Uterus (tissue), 4 donors: Measurements from ENCODE around the gene FAM72D. TPM values are rescaled to one million over a fixed set of nuclear protein-coding genes. Genes with fewer than 3 reads are reported as not detected.
"Not testable (repeated sequence)": the region's sequence is repeated elsewhere in the genome, so short reads cannot be mapped to it uniquely, and the experiment has no call there.

Experiments
- DNase-seq, 2 donors: peaks; one replicate each; pipeline ENCODE4 v3.0.0-alpha.2; 2019 to 2020
- H3K27ac ChIP-seq, 2 donors: fragments of 200-600 bp; sonication (generic); 1 replicate in 1 of 2; 2 replicates in 1 of 2; pipeline ENCODE4 v1.5.1; 2016 to 2018
- H3K27me3 ChIP-seq, 2 donors: fragments of 200-600 bp; sonication (generic); one replicate each; pipeline ENCODE4 v1.5.1; 2018 to 2019; ENCODE audit warnings: control low read depth in 1 of 2
- H3K36me3 ChIP-seq, 2 donors: fragments of 200-600 bp; sonication (generic); one replicate each; pipeline ENCODE4 v1.5.1; 2019; ENCODE audit warnings: control low read depth in 1 of 2
- H3K4me1 ChIP-seq, 2 donors: fragments of 200-600 bp; sonication (generic); one replicate each; pipeline ENCODE4 v1.5.1; 2018 to 2019; ENCODE audit warnings: control low read depth in 1 of 2
- H3K4me3 ChIP-seq, 2 donors: fragments of 200-600 bp; sonication (generic); 1 replicate in 1 of 2; 2 replicates in 1 of 2; pipeline ENCODE4 v1.5.1; 2018 to 2019; ENCODE audit warnings: mild to moderate bottlenecking in 1 of 2
- H3K9me3 ChIP-seq, 2 donors: fragments of 200-600 bp; sonication (generic); one replicate each; pipeline ENCODE4 v1.5.1; 2019; ENCODE audit warnings: control low read depth in 1 of 2
- intact Hi-C: fragments of 100-400 bp; cut with DNase I; formaldehyde crosslinking; loops from one replicate; pipeline ENCODE4 v1.15.1; 2023; ENCODE audit warnings: low total_unique reads
- total RNA-seq, 4 donors: library from RNA; depleted of rRNA in 3 of 4; stranded (reverse); fragments of >200 nt in 3 of 4; gene quantifications; one replicate each; pipeline versions ENCODE4 v1.1.0 to v1.2.4, GENCODE V29; 2014 to 2023
- donor health status: DM: yes; HTN: yes; CAD: no.

The FAM72D gene
- 1 to 10 TPM in 1 of 4 donors, under 1 TPM in 1, not detected in 2; 0.52 to 1.9 TPM for total RNA-seq

DNA sequence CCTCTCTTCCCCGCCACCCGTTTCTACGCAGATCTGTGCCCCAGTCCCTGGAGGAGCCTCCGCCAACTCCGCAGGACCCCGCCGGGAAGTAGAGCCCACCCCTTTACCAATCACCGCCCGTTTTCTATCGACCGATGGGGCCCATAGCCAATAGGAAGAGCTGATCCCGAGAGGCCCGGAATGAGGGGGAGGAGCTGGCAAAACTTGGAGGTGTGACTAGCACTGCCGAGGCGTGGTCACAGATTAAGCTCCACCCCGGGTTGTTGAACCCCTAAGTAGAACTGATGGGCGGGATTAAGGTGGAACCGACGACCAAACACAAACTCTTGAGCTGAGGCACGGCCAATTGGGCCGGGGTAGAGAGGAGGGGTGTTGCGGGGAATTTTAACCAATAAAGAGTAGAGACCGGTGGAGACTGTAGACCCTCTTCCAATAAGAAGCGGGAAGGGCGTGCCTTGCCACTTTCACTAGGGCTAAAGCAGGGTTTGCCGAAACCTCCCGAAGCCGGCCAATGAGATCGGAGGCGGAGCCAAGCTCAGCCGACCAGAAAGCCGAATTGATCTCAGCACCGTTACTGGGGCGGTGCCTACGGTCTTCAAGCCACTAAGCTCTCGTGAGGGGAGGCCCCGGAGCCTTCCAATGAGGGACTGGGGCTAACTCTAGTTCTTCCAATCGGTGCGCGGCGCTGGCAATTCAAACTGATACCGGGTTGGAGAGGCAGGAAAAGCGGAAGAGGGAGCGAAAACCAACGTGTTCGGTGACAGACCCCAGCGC, at the start of gene FAM72D, which contains the start of gene SRGAP2B:
TSS of gene FAM72D (plus strand) at position 691 of the 774 bp plus-strand sequence. CDS start 874 bp downstream, outside the sequence.
TSS of gene SRGAP2B (minus strand) at position 45 of the 774 bp plus-strand sequence. CDS start 2,427 bp downstream, outside the sequence.
- H3K4me1 ChIP-seq, intact Hi-C loops, DNase-seq, H3K27me3 ChIP-seq, H3K9me3 ChIP-seq, H3K36me3 ChIP-seq: not testable (repeated sequence)
- Histone ChIP-seq H3K27ac (peak within 1 kb of the TSS in 1 of 2 donors; percentile 71), H3K4me3 (peak within 1 kb of the TSS; percentile 28 to 45)

DNA sequence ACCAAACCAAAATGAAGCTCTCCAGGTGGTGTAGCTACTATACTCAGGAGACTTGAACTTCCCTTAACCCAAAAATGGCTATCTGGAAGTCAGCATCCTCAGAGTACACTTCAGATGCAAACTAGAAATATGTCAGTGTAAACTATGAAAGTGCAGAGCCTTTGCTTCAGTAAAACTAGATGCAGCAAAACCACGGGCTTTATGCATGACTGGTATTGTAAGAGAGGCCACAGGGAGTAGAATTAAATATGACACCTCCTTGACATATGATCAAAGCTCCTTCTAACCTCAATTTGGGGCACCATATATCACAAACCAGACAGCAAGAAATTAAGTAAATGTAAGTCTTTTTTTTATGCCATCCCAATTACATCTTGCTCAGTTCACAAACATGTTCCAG, 48.2 kb upstream of the FAM72D start:
- H3K36me3 ChIP-seq, H3K27ac ChIP-seq, H3K27me3 ChIP-seq, H3K9me3 ChIP-seq, DNase-seq, H3K4me3 ChIP-seq, intact Hi-C loops, H3K4me1 ChIP-seq: not testable (repeated sequence)

DNA sequence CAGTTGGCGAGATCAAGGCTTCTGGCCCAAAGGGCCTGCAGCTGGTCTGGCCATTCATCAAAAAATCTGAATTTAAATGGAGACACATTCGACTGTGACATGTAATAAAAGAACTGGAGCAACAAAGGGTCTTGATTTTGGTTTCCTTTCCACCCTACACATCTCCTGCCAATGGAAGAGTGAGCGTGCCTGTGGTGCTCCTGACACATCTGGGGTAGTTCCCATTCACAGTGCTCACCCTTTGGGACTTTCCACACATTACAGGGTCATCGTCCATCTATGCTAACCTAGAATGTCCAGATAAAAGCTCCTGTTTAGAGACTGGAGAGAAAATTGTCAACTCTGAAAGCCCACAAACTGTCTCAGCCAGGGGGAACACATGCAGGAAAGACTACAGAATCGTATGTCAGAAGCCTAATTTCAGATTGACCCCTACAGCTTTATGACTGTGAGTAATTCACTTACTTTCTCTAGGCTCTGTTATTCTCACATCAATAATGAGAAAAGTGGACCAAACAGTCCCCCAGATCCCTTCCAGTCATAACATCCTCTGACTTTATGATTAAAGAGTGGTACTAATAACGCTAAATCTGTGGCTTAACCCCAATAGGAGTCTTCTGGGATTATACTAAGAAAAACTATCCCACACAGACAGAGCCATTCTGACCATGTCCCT, 47.5 kb upstream of the FAM72D start:
- H3K27ac ChIP-seq, H3K4me1 ChIP-seq, intact Hi-C loops, H3K9me3 ChIP-seq, DNase-seq, H3K36me3 ChIP-seq, H3K27me3 ChIP-seq, H3K4me3 ChIP-seq: not testable (repeated sequence)

DNA sequence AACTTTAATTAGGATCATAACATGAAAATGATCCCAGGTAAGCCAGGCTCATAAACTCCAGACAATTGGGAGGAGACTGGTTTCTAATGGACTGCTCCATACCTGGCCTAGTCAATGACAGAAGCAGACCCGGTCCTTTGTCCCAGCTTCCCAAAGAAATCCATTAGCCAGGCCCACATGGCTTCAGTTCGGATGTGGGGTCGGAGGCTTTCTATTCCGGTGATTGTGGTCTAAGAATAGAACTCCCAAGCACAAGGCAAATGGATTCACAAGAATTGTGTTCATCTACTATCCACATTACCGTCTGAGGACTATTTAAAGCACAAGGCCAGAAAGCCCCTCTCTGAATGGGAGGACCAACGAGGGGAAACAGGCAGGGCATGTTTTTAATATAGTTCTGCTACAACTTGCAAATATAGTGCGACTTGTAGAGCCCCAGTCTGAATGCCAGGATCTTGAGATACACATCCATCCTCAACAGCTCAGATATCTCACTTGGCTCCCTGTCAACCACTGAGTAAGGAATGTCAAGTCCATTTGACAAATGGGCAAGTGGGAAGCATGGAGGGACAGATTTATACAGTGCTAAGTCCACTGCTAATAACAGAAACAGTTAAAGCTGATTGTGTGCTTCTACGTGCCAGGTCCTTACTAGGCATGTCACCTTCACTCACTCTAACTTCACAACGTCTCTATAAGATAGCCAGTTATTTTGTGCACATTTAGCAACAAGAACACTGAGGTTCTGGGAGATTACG, 43.6 kb upstream of the FAM72D start:
- H3K9me3 ChIP-seq, H3K27me3 ChIP-seq, H3K27ac ChIP-seq, intact Hi-C loops, H3K4me3 ChIP-seq, H3K36me3 ChIP-seq, DNase-seq, H3K4me1 ChIP-seq: not testable (repeated sequence)

DNA sequence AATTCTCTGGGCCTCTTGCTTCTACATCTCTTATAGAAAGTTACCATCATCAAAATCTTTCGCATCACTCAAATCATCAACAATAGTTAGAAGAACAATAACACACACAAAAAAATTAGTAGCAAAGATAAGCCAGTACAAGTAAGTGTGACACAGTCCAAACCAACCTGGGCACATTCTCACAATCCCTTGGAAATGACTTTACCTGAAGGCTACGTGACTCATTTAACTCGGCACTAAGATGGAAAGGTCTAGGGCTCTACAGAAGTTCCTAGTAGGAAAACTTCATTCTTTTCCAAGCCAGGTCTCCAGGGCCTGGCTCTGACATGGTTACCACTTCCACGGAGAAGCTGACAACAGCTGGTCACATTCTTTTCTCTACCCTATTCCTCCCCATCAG, 42.3 kb upstream of the FAM72D start:
- H3K27me3 ChIP-seq, intact Hi-C loops, DNase-seq, H3K36me3 ChIP-seq, H3K4me1 ChIP-seq, H3K27ac ChIP-seq, H3K4me3 ChIP-seq, H3K9me3 ChIP-seq: not testable (repeated sequence)

DNA sequence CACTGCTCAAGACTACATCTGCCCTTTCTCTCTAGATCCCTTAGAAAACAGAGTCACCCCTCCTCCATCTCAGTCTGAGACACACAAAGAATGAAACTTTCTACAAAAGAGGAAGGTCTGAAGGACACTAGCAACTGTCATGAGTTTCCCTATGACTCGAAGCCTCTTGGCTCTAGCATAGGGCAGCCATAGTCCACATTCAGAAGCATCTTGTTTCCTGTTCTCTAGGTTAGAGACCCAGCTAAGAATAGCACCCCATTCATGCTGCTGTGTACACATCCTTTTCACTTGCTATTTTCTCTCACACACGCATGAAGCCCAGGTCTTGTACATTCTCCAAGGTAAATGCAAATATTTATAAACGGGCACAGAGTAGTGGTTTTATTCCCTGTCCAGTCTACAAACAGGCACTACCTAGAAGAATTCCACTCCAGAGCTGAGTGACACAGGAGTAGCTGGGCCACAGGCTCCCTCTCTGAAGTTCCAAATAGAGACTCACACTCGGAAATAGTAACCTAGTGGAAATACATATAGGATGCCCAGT, 40.5 kb upstream of the FAM72D start:
- H3K27me3 ChIP-seq, H3K36me3 ChIP-seq, H3K4me1 ChIP-seq, intact Hi-C loops, DNase-seq, H3K4me3 ChIP-seq, H3K9me3 ChIP-seq, H3K27ac ChIP-seq: not testable (repeated sequence)

DNA sequence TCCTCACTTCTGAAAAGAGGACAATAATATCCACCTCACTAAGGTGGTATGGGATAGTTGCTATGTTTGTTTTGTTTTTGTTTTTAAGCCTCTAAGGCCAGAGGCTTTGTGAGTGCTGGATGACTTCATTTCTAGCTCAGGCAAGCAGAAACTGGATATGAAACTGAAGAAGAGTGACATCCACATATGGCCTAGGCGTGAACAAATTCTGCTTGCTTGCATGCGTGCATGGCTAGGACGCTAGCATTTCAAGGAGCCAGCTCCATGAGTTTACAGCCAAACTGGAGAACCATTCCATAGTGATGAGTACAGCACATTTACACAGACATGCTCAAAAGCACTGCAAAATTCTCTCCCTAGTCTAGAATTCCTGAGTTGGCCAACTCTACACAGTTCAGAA, 37.6 kb upstream of the FAM72D start:
- H3K27me3 ChIP-seq, H3K4me1 ChIP-seq, H3K9me3 ChIP-seq, H3K4me3 ChIP-seq, H3K36me3 ChIP-seq, H3K27ac ChIP-seq, DNase-seq, intact Hi-C loops: not testable (repeated sequence)

DNA sequence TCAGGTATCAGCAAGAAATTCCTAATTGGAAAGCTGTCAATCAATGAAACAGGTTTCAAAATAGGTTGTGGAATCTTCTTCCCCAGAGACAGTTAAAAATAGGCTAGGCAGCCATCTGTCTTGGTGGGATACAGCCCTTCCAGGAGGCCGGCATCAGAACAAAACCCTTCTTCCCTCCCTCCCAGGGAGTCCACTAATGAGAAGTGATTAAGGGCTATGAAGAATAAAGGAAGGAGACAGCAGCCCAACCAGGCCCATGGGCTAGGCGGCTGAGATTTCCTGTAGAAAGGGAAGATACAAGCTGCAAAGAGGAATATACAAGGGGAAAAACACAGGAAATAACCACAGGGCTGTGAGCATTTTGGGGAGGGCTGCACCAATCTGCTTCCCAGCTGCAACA, 32.5 kb upstream of the FAM72D start:
- H3K27me3 ChIP-seq, H3K4me1 ChIP-seq, H3K9me3 ChIP-seq, intact Hi-C loops, H3K36me3 ChIP-seq, H3K27ac ChIP-seq, H3K4me3 ChIP-seq, DNase-seq: not testable (repeated sequence)

DNA sequence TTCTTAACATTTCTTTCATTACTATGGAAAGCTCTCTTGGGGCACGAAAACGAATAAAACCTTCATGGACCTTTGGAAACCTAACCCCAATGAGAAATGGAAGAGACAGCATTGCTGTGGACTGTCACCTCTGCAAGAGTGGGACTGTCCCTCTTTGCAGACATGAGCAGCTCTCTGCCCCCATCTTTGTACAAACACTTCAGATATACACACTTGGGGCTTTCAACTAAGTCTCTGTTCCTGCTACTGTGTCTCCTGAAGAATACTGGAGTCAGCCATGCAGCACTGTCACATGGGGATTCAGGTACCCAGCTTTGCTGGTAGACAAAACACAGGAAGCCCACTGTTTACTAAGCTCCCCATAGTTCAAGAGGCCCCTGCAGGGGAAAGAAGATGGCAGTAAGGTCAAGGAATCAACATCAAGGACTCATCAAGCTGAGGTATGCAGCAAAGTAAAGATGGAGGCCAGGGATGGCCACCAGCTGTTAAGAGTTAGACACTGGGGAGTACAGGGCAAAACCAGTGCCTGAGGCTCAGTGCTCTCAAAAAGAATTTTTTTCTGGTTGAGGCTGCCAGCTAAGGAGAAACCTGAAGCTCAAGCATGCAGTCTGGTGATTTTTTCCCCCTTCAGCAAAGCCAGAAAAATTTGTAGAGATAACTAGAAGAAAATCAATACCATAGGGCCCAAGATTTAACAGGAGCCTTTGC, 31.7 kb upstream of the FAM72D start:
- DNase-seq, H3K4me3 ChIP-seq, H3K27ac ChIP-seq, H3K4me1 ChIP-seq, intact Hi-C loops, H3K36me3 ChIP-seq, H3K27me3 ChIP-seq, H3K9me3 ChIP-seq: not testable (repeated sequence)

DNA sequence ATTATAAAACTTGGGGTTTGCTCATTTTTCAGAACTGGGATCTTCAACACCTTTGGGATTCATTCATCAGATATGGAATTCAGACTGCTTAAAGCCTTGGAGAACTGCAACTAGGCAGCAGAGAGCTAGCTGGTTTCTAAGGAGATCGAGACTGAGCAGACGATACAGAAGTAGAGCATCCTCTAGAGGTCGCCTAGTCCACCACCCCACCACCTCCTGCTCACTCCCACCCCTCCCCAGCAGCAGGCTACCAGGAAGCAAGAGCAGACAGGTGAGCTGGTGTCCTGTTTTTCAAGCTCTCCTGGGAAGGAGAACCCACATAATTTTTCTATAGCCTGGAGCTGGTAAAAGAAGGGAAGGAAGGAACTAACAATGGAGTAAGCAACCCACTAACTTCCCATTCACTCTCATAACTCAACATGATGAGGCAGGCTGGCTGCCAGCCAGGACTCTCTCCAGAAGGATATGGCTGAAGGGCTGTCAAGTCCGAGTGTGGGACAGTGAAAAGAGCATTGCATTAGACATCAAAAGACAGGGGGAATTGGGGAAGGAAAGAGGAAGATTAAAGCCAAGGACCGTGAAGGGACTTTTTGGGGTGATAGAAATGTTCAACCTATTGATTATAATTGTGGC, 30.5 kb upstream of the FAM72D start:
- H3K36me3 ChIP-seq, DNase-seq, H3K27ac ChIP-seq, intact Hi-C loops, H3K4me1 ChIP-seq, H3K27me3 ChIP-seq, H3K4me3 ChIP-seq, H3K9me3 ChIP-seq: not testable (repeated sequence)

DNA sequence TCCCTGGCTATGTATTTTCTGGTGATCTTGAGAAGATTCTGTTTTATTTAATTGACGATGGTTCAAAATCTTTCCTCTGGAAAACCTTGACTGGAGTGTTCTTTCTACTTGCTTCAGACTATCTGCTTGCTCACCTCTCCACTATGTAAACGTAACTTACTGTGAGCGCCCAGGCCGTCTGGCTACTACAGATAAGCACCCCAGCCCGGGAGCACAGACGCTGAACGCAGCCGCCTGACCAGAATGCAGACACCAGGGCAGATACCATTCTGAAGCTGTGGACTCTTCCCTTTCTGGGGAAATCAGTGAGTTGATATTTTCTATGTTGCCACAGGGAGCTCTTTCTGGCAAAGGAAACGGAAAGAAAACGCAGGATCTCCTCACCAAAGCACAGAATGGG, 29.3 kb upstream of the FAM72D start:
- H3K9me3 ChIP-seq, H3K4me3 ChIP-seq, H3K27ac ChIP-seq, H3K4me1 ChIP-seq, DNase-seq, H3K27me3 ChIP-seq, H3K36me3 ChIP-seq, intact Hi-C loops: not testable (repeated sequence)

DNA sequence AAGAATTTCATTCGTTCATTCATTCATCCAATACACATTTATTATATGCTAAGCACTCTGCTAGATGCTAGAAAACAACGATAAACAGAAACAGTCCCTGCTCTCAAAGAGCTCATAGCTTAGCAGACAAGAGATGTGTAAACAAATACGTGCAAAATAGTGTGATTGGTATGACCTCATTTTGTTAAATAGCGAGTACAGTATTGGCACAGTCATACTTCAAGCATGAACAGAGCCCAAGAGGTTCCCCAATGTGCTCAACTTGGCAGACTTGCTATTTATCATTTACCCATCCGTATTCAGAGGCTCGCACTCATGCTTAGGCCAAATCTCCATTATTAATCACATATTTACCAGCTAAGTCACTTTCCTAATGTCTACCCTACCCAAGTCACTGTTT, 24.2 kb upstream of the FAM72D start:
- H3K27me3 ChIP-seq, H3K9me3 ChIP-seq, H3K4me3 ChIP-seq, DNase-seq, H3K4me1 ChIP-seq, H3K36me3 ChIP-seq, H3K27ac ChIP-seq, intact Hi-C loops: not testable (repeated sequence)
